Measurements from ENCODE around the gene MYH8. TPM values are rescaled to one million over a fixed set of nuclear protein-coding genes. Genes with fewer than 3 reads are reported as not detected.

MYH8 gene
- total and polyA plus RNA-seq, 10 of the 15 experiments (the other 5 are each of a cell fraction or from before 2014, with no cell fraction given): 0.01 to 0.03 TPM; not detected in 8

- BruUV-seq (replicated peaks): no TSS peak
- in situ Hi-C loops (cut with MboI): no loop called here
- ChIA-PET CTCF (no interaction called here), RAD21 (ENCODE audit: unreplicated experiment) (no interaction called here), POLR2A (no interaction called here), SMC1A (ENCODE audit: uncharacterized antibody, unreplicated experiment) (interaction anchor here (1.0 kb wide), 1 partner anchor 11 kb away, joined by 3 read pairs; no protein-coding TSS in a partner anchor)
- Histone ChIP-seq H4K20me1 (ENCODE audit: control insufficient read depth, insufficient read depth) (no peaks in the 10 kb centered on the region), H3K36me3 (ENCODE audit: control insufficient read depth in 2 of 2, insufficient read depth in 2 of 2, low read length in 1 of 2) (no peaks in the 10 kb centered on the region), H3K4me1 (ENCODE audit: control insufficient read depth, insufficient read depth, low read length) (no peaks in the 10 kb centered on the region), H3K27me3 (replicated peaks in 1 of 2; ENCODE audit: control insufficient read depth in 2 of 2, insufficient read depth in 2 of 2, low read length in 1 of 2) (no peaks in the 10 kb centered on the region), H2AFZ (ENCODE audit: control insufficient read depth, low read depth, low read length) (no peak overlapping the region), H3K4me2 (ENCODE audit: control insufficient read depth, insufficient read depth) (no peak overlapping the region), H3K4me3 (no peak overlapping the region), H3K9ac (ENCODE audit: control insufficient read depth, insufficient read depth, low read length) (no peak overlapping the region), H3K9me3 (replicated peaks; ENCODE audit: control insufficient read depth, insufficient read depth, low read length) (no peaks in the 10 kb centered on the region), H3K27ac (ENCODE audit: control insufficient read depth, insufficient read depth) (no peak overlapping the region), H3K79me2 (ENCODE audit: control insufficient read depth, insufficient read depth, low read length) (no peaks in the 10 kb centered on the region)
- no peak for DNase-seq (ENCODE audit: low read depth, low spot score)
- 20% methylated on average over 2 of the region's 2 CpGs for WGBS (ENCODE audit: insufficient coverage, insufficient replicate concordance, low lambda C conversion rate, missing lambda C conversion rate)
- TF ChIP-seq JUND (IDR thresholded peaks at IDR 0.05; ENCODE audit: low read depth, low read length) (no peak), MXI1 (IDR thresholded peaks at IDR 0.05; ENCODE audit: low read depth, low read length) (no peak), MEF2A (IDR thresholded peaks at IDR 0.05; ENCODE audit: insufficient read depth, low read depth, low read length) (no peak)
- TF ChIP-seq, protein P1, sequence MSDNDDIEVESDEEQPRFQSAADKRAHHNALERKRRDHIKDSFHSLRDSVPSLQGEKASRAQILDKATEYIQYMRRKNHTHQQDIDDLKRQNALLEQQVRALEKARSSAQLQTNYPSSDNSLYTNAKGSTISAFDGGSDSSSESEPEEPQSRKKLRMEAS (IDR thresholded peaks at IDR 0.05; ENCODE audit: low read depth, low read length): no peak
- intact Hi-C loops (cut with micrococcal nuclease; ENCODE audit: unreplicated experiment): no loop called here
- no peak for ATAC-seq
- FAIRE-seq: no peak
These were observed 539 bp downstream of the MYH8 start for GRCh38 chr17:10421211-10421610.

GRCh38 chr17:10420811-10421210 lies 939 bp downstream of the MYH8 start:
- in situ Hi-C loops (cut with MboI): no loop called here
- no peak overlapping the region for H3K4me3 ChIP-seq
- no peaks in the 10 kb centered on the region for H3K27me3 ChIP-seq (replicated peaks in 1 of 2; ENCODE audit: control insufficient read depth in 2 of 2, insufficient read depth in 2 of 2, low read length in 1 of 2)
- POLR2A ChIA-PET: no interaction called here
- no peaks in the 10 kb centered on the region for H3K79me2 ChIP-seq (ENCODE audit: control insufficient read depth, insufficient read depth, low read length)
- H3K36me3 ChIP-seq (ENCODE audit: control insufficient read depth in 2 of 2, insufficient read depth in 2 of 2, low read length in 1 of 2): no peaks in the 10 kb centered on the region
- BruUV-seq (replicated peaks): no TSS peak
- DNase-seq (ENCODE audit: low read depth, low spot score): no peak
- no peak overlapping the region for H2AFZ ChIP-seq (ENCODE audit: control insufficient read depth, low read depth, low read length)
- no peak for FAIRE-seq
- no peak overlapping the region for H3K9ac ChIP-seq (ENCODE audit: control insufficient read depth, insufficient read depth, low read length)
- RAD21 ChIA-PET (ENCODE audit: unreplicated experiment): no interaction called here
- no peak overlapping the region for H3K4me2 ChIP-seq (ENCODE audit: control insufficient read depth, insufficient read depth)
- no peak for TF ChIP-seq BCL11A (IDR thresholded peaks at IDR 0.05; ENCODE audit: low read depth, low read length)
- no peak for TF ChIP-seq PAX5 (IDR thresholded peaks at IDR 0.05; ENCODE audit: borderline replicate concordance, low read depth, low read length)
- no peak for TF ChIP-seq ZNF384 (IDR thresholded peaks at IDR 0.05; ENCODE audit: borderline replicate concordance, low read depth, low read length)
- no peak for TF ChIP-seq HCFC1 (IDR thresholded peaks at IDR 0.05; ENCODE audit: low read length)
- no peaks in the 10 kb centered on the region for H3K4me1 ChIP-seq (ENCODE audit: control insufficient read depth, insufficient read depth, low read length)
- no peak overlapping the region for H3K27ac ChIP-seq (ENCODE audit: control insufficient read depth, insufficient read depth)
- 49% methylated on average over 2 of the region's 2 CpGs for WGBS (ENCODE audit: insufficient coverage, insufficient replicate concordance, low lambda C conversion rate, missing lambda C conversion rate)
- no peaks in the 10 kb centered on the region for H4K20me1 ChIP-seq (ENCODE audit: control insufficient read depth, insufficient read depth)
- no peak for ATAC-seq
- H3K9me3 ChIP-seq (replicated peaks; ENCODE audit: control insufficient read depth, insufficient read depth, low read length): no peaks in the 10 kb centered on the region
- SMC1A ChIA-PET (ENCODE audit: uncharacterized antibody, unreplicated experiment): no interaction called here
- CTCF ChIA-PET: no interaction called here
- intact Hi-C loops (cut with micrococcal nuclease; ENCODE audit: unreplicated experiment): no loop called here
